Measurements from ENCODE around the gene UBE2Q2. TPM values are rescaled to one million over a fixed set of nuclear protein-coding genes. Genes with fewer than 3 reads are reported as not detected.

Gene UBE2Q2
- total RNA-seq, 1 donor from 2014 or later, result 47.7 TPM

- no peak overlapping the region for H3K4me3 Mint-ChIP-seq (ENCODE audit: unreplicated experiment)
- Histone ChIP-seq H4K20me1 (ENCODE audit: insufficient read depth, low read length) (no peaks in the 10 kb centered on the region), H3K27ac (ENCODE audit: low read depth, low read length) (no peak overlapping the region), H3K27me3 (ENCODE audit: insufficient read depth, low read length) (peaks cover 5% of the 10 kb centered on the region), H3K79me2 (ENCODE audit: insufficient read depth, low read length) (no peaks in the 10 kb centered on the region), H3K4me1 (ENCODE audit: insufficient read depth, low read length) (no peaks in the 10 kb centered on the region), H2AFZ (ENCODE audit: low read depth, low read length) (no peak overlapping the region), H3K9me3 (ENCODE audit: insufficient read depth, low read depth, low read length) (no peaks in the 10 kb centered on the region), H3K9ac (ENCODE audit: low read length) (no peak overlapping the region), H3K4me3 (ENCODE audit: insufficient read depth, low read depth, low read length) (no peak overlapping the region), H3K36me3 (ENCODE audit: insufficient read depth, low read length) (no peaks in the 10 kb centered on the region), H3K4me2 (ENCODE audit: low read length) (no peak overlapping the region)
- peaks cover 5% of the 10 kb centered on the region for H3K27me3 Mint-ChIP-seq (ENCODE audit: low read depth, unreplicated experiment)
- TF ChIP-seq EZH2 (IDR thresholded peaks at IDR 0.05; ENCODE audit: insufficient read depth, low read length) (no peak), CTCF (IDR thresholded peaks at IDR 0.05; ENCODE audit: insufficient read depth, low read depth, low read length) (no peak)
- no peak for DNase-seq (ENCODE audit: low read depth)
- no peak overlapping the region for H3K27ac Mint-ChIP-seq (ENCODE audit: unreplicated experiment)
- H3K36me3 Mint-ChIP-seq (ENCODE audit: low read depth, unreplicated experiment), result no peaks in the 10 kb centered on the region
- peaks cover 8% of the 10 kb centered on the region for H3K9me3 Mint-ChIP-seq (ENCODE audit: unreplicated experiment)
- H3K4me1 Mint-ChIP-seq (ENCODE audit: low read depth, unreplicated experiment), result no peaks in the 10 kb centered on the region
- no peak for FAIRE-seq
These were observed 34.7 kb upstream of the UBE2Q2 start for GRCh38 chr15:75808563-75808962.

- no peak overlapping the region for H3K9ac ChIP-seq (ENCODE audit: low read length)
- H3K4me3 ChIP-seq (ENCODE audit: insufficient read depth, low read depth, low read length), result no peak overlapping the region
- no peak overlapping the region for H3K27ac ChIP-seq (ENCODE audit: low read depth, low read length)
- no peak overlapping the region for H2AFZ ChIP-seq (ENCODE audit: low read depth, low read length)
- Mint-ChIP-seq H3K27ac (ENCODE audit: unreplicated experiment) (no peak overlapping the region), H3K9me3 (ENCODE audit: unreplicated experiment) (peaks cover 8% of the 10 kb centered on the region), H3K4me1 (ENCODE audit: low read depth, unreplicated experiment) (no peaks in the 10 kb centered on the region), H3K4me3 (ENCODE audit: unreplicated experiment) (no peak overlapping the region), H3K36me3 (ENCODE audit: low read depth, unreplicated experiment) (no peaks in the 10 kb centered on the region), H3K27me3 (ENCODE audit: low read depth, unreplicated experiment) (peaks cover 5% of the 10 kb centered on the region)
- DNase-seq (ENCODE audit: low read depth), result no peak
- H4K20me1 ChIP-seq (ENCODE audit: insufficient read depth, low read length), result no peaks in the 10 kb centered on the region
- H3K79me2 ChIP-seq (ENCODE audit: insufficient read depth, low read length), result no peaks in the 10 kb centered on the region
- H3K36me3 ChIP-seq (ENCODE audit: insufficient read depth, low read length), result no peaks in the 10 kb centered on the region
- no peak for FAIRE-seq
- TF ChIP-seq CTCF (IDR thresholded peaks at IDR 0.05; ENCODE audit: insufficient read depth, low read depth, low read length), result peak; percentile 20
- no peak for TF ChIP-seq EZH2 (IDR thresholded peaks at IDR 0.05; ENCODE audit: insufficient read depth, low read length)
- H3K4me1 ChIP-seq (ENCODE audit: insufficient read depth, low read length), result no peaks in the 10 kb centered on the region
- H3K27me3 ChIP-seq (ENCODE audit: insufficient read depth, low read length), result peaks cover 8% of the 10 kb centered on the region
- no peaks in the 10 kb centered on the region for H3K9me3 ChIP-seq (ENCODE audit: insufficient read depth, low read depth, low read length)
- no peak overlapping the region for H3K4me2 ChIP-seq (ENCODE audit: low read length)
These were observed 33.1 kb upstream of the UBE2Q2 start for GRCh38 chr15:75809986-75810750.

GRCh38 chr15:75810874-75811498 lies 32.3 kb upstream of the UBE2Q2 start:
- H4K20me1 ChIP-seq (ENCODE audit: insufficient read depth, low read length), result no peaks in the 10 kb centered on the region
- DNase-seq (ENCODE audit: low read depth), result no peak
- Mint-ChIP-seq H3K4me1 (ENCODE audit: low read depth, unreplicated experiment) (no peaks in the 10 kb centered on the region), H3K4me3 (ENCODE audit: unreplicated experiment) (no peak overlapping the region), H3K9me3 (ENCODE audit: unreplicated experiment) (peaks cover 8% of the 10 kb centered on the region), H3K27ac (ENCODE audit: unreplicated experiment) (no peak overlapping the region), H3K36me3 (ENCODE audit: low read depth, unreplicated experiment) (no peaks in the 10 kb centered on the region), H3K27me3 (ENCODE audit: low read depth, unreplicated experiment) (peaks cover 5% of the 10 kb centered on the region)
- no peak overlapping the region for H3K4me3 ChIP-seq (ENCODE audit: insufficient read depth, low read depth, low read length)
- H3K9ac ChIP-seq (ENCODE audit: low read length), result no peak overlapping the region
- no peak for TF ChIP-seq CTCF (IDR thresholded peaks at IDR 0.05; ENCODE audit: insufficient read depth, low read depth, low read length)
- TF ChIP-seq EZH2 (IDR thresholded peaks at IDR 0.05; ENCODE audit: insufficient read depth, low read length), result no peak
- H3K36me3 ChIP-seq (ENCODE audit: insufficient read depth, low read length), result no peaks in the 10 kb centered on the region
- H3K4me1 ChIP-seq (ENCODE audit: insufficient read depth, low read length), result no peaks in the 10 kb centered on the region
- H3K27me3 ChIP-seq (ENCODE audit: insufficient read depth, low read length), result peaks cover 6% of the 10 kb centered on the region
- H2AFZ ChIP-seq (ENCODE audit: low read depth, low read length), result no peak overlapping the region
- no peak overlapping the region for H3K27ac ChIP-seq (ENCODE audit: low read depth, low read length)
- no peak overlapping the region for H3K4me2 ChIP-seq (ENCODE audit: low read length)
- no peaks in the 10 kb centered on the region for H3K9me3 ChIP-seq (ENCODE audit: insufficient read depth, low read depth, low read length)
- H3K79me2 ChIP-seq (ENCODE audit: insufficient read depth, low read length), result no peaks in the 10 kb centered on the region
- no peak for FAIRE-seq

Measured in astrocyte (in vitro differentiated cells and primary cell).